ENCODE results near the gene GALT. TPM values are rescaled to one million over a fixed set of nuclear protein-coding genes. Genes with fewer than 3 reads are reported as not detected.
A peak's percentile ranks its signal among the peaks of the same experiment; 100 is the strongest.

The GALT gene
- total and polyA plus RNA-seq, 2 of the 13 experiments (the other 11 are each of a cell fraction or from before 2014, with no cell fraction given): 40.4 to 46.3 TPM

DNA sequence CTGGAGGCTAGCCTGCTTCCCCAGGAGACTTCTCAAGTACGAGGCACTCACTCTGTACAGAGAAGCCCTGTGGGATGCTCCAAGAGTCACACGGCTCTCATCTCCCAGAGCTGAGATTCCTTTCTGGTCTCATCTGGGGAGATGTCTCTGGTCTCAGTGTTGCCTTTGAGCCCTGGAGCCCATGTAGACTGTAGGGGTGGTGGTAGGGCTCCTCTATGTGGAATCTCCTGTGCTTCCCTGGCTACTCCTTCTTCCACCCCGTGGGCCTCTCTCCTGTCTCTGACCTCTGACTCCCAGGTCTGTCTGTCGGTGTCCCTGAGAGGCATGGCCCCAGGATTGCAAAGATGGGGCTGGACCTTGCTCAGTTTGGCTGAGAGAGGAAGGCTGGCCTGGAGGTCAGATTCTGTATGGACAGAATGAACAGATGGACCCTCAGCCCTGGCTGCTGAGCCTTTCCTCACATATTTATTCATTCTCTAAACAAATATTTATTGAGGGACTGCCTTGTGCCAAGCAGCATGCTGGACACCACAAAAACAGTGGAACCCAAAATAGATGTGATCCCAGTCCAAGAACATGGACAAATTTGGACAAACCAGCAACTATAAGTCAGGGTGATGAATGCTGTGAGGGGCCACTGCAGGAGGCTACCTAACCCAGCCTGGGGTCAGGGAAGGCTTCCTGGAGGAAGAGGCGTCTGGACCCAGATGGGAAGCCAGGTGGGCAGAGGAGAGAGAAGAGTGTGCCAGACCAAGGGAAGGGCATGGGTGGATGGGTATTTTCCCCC, 42.0 kb downstream of the GALT start (continued):
- TF ChIP-seq ZNF816 (CRISPR knock-in tag; IDR thresholded peaks at IDR 0.05; ENCODE audit: borderline replicate concordance): no peak
- TF ChIP-seq PPARG (CRISPR knock-in tag; conservative IDR thresholded peaks at IDR 0.05): peak; percentile 62
- TF ChIP-seq MIER2 (CRISPR knock-in tag; IDR thresholded peaks at IDR 0.05): peak; percentile 51; the same call in 1 of the 2 replicates
- no peak for TF ChIP-seq RBM22 (optimal IDR thresholded peaks at IDR 0.05; ENCODE audit: low read length)
- no peak for TF ChIP-seq ZNF274 (CRISPR knock-in tag; IDR thresholded peaks at IDR 0.05)
- no peak for TF ChIP-seq ZNF619 (CRISPR knock-in tag; IDR thresholded peaks at IDR 0.05)
- peak; percentile 84 for TF ChIP-seq GATAD2A (CRISPR knock-in tag; IDR thresholded peaks at IDR 0.05)
- TF ChIP-seq, protein P1, sequence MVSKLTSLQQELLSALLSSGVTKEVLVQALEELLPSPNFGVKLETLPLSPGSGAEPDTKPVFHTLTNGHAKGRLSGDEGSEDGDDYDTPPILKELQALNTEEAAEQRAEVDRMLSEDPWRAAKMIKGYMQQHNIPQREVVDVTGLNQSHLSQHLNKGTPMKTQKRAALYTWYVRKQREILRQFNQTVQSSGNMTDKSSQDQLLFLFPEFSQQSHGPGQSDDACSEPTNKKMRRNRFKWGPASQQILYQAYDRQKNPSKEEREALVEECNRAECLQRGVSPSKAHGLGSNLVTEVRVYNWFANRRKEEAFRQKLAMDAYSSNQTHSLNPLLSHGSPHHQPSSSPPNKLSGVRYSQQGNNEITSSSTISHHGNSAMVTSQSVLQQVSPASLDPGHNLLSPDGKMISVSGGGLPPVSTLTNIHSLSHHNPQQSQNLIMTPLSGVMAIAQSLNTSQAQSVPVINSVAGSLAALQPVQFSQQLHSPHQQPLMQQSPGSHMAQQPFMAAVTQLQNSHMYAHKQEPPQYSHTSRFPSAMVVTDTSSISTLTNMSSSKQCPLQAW (CRISPR knock-in tag; IDR thresholded peaks at IDR 0.05): no peak
- peak; percentile 57; the same call in 1 of the 2 replicates for TF ChIP-seq ZNF124 (CRISPR knock-in tag; IDR thresholded peaks at IDR 0.05)
- TF ChIP-seq STAT5B (CRISPR knock-in tag; IDR thresholded peaks at IDR 0.05): no peak
- TF ChIP-seq NR2F1 (CRISPR knock-in tag; IDR thresholded peaks at IDR 0.05): peak; percentile 78 to 94
- TF ChIP-seq, protein P2, sequence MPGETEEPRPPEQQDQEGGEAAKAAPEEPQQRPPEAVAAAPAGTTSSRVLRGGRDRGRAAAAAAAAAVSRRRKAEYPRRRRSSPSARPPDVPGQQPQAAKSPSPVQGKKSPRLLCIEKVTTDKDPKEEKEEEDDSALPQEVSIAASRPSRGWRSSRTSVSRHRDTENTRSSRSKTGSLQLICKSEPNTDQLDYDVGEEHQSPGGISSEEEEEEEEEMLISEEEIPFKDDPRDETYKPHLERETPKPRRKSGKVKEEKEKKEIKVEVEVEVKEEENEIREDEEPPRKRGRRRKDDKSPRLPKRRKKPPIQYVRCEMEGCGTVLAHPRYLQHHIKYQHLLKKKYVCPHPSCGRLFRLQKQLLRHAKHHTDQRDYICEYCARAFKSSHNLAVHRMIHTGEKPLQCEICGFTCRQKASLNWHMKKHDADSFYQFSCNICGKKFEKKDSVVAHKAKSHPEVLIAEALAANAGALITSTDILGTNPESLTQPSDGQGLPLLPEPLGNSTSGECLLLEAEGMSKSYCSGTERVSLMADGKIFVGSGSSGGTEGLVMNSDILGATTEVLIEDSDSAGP (CRISPR knock-in tag; IDR thresholded peaks at IDR 0.05; ENCODE audit: borderline replicate concordance): peak; percentile 36; the same call in 1 of the 2 replicates
- TF ChIP-seq ZFP36L1 (CRISPR knock-in tag; IDR thresholded peaks at IDR 0.05): no peak
- TF ChIP-seq, protein P3, sequence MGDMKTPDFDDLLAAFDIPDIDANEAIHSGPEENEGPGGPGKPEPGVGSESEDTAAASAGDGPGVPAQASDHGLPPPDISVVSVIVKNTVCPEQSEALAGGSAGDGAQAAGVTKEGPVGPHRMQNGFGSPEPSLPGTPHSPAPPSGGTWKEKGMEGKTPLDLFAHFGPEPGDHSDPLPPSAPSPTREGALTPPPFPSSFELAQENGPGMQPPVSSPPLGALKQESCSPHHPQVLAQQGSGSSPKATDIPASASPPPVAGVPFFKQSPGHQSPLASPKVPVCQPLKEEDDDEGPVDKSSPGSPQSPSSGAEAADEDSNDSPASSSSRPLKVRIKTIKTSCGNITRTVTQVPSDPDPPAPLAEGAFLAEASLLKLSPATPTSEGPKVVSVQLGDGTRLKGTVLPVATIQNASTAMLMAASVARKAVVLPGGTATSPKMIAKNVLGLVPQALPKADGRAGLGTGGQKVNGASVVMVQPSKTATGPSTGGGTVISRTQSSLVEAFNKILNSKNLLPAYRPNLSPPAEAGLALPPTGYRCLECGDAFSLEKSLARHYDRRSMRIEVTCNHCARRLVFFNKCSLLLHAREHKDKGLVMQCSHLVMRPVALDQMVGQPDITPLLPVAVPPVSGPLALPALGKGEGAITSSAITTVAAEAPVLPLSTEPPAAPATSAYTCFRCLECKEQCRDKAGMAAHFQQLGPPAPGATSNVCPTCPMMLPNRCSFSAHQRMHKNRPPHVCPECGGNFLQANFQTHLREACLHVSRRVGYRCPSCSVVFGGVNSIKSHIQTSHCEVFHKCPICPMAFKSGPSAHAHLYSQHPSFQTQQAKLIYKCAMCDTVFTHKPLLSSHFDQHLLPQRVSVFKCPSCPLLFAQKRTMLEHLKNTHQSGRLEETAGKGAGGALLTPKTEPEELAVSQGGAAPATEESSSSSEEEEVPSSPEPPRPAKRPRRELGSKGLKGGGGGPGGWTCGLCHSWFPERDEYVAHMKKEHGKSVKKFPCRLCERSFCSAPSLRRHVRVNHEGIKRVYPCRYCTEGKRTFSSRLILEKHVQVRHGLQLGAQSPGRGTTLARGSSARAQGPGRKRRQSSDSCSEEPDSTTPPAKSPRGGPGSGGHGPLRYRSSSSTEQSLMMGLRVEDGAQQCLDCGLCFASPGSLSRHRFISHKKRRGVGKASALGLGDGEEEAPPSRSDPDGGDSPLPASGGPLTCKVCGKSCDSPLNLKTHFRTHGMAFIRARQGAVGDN (CRISPR knock-in tag; IDR thresholded peaks at IDR 0.05): peak; percentile 42
- TF ChIP-seq ZNF547 (CRISPR knock-in tag; IDR thresholded peaks at IDR 0.05): no peak
- TF ChIP-seq BORCS8-MEF2B (CRISPR knock-in tag; IDR thresholded peaks at IDR 0.05): peak; percentile 57; the same call in 1 of the 2 replicates
- no peak for TF ChIP-seq ZNF616 (CRISPR knock-in tag; IDR thresholded peaks at IDR 0.05; ENCODE audit: low read depth)
- TF ChIP-seq POLR2G (IDR thresholded peaks at IDR 0.05; ENCODE audit: low read depth, low read length): no peak
- TF ChIP-seq CBX1 (IDR thresholded peaks at IDR 0.05; ENCODE audit: low read depth): no peak
- TF ChIP-seq TGIF2 (CRISPR knock-in tag; IDR thresholded peaks at IDR 0.05): no peak
- TF ChIP-seq, protein P4, sequence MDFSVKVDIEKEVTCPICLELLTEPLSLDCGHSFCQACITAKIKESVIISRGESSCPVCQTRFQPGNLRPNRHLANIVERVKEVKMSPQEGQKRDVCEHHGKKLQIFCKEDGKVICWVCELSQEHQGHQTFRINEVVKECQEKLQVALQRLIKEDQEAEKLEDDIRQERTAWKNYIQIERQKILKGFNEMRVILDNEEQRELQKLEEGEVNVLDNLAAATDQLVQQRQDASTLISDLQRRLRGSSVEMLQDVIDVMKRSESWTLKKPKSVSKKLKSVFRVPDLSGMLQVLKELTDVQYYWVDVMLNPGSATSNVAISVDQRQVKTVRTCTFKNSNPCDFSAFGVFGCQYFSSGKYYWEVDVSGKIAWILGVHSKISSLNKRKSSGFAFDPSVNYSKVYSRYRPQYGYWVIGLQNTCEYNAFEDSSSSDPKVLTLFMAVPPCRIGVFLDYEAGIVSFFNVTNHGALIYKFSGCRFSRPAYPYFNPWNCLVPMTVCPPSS (IDR thresholded peaks at IDR 0.05): no peak
- peak; percentile 91; the same call in 1 of the 2 replicates for TF ChIP-seq ZNF644 (CRISPR knock-in tag; IDR thresholded peaks at IDR 0.05; ENCODE audit: low read depth)

All from HepG2 (cell line).